HL-60 (cell line): ENCODE measurements around the gene SP140L.

ENCODE experiments used
- GABPA ChIP-seq: IDR thresholded peaks from 2 replicates; pipeline ENCODE4 v1.6.1; 2012; ENCODE audit warnings: low read depth
- POLR2AphosphoS5 ChIP-seq: IDR thresholded peaks from 2 replicates; pipeline ENCODE4 v1.6.1; 2012; ENCODE audit warnings: low read depth
- TF ChIP-seq, protein P1 (sequence below): IDR thresholded peaks from one replicate; pipeline ENCODE4 v1.5.1; 2011; ENCODE audit warnings: low read length, control low read depth, inconsistent platforms; ENCODE audit not compliant: insufficient read depth

GRCh38 chr2:230383453-230383852 is 56.5 kb downstream of the SP140L start:
- TF ChIP-seq, protein P1, sequence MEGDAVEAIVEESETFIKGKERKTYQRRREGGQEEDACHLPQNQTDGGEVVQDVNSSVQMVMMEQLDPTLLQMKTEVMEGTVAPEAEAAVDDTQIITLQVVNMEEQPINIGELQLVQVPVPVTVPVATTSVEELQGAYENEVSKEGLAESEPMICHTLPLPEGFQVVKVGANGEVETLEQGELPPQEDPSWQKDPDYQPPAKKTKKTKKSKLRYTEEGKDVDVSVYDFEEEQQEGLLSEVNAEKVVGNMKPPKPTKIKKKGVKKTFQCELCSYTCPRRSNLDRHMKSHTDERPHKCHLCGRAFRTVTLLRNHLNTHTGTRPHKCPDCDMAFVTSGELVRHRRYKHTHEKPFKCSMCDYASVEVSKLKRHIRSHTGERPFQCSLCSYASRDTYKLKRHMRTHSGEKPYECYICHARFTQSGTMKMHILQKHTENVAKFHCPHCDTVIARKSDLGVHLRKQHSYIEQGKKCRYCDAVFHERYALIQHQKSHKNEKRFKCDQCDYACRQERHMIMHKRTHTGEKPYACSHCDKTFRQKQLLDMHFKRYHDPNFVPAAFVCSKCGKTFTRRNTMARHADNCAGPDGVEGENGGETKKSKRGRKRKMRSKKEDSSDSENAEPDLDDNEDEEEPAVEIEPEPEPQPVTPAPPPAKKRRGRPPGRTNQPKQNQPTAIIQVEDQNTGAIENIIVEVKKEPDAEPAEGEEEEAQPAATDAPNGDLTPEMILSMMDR, result no peak
- no peak for TF ChIP-seq POLR2AphosphoS5
- no peak for TF ChIP-seq GABPA
